Activated CD4-positive, alpha-beta T cell treated with anti-CD3 and anti-CD28 coated beads, Interleukin-2, amount 10 ng/mL, durations not matched to agents 7 days and 5 days (primary cell): Measurements from ENCODE around the gene GPC6. TPM values are rescaled to one million over a fixed set of nuclear protein-coding genes. Genes with fewer than 3 reads are reported as not detected.
"Not testable (repeated sequence)": the region's sequence is repeated elsewhere in the genome, so short reads cannot be mapped to it uniquely, and the experiment has no call there.

ENCODE experiments used
- CTCF ChIA-PET: fragments of 350-600 bp; sonication (Branson Sonifier 250); formaldehyde crosslinking; loops from one replicate; lab custom pipeline; 2021; ENCODE audit warnings: antibody characterized with exemption; lab: Charles Lee
- POLR2A ChIA-PET: fragments of 350-600 bp; sonication (Branson Sonifier 250); formaldehyde crosslinking; loops from one replicate; lab custom pipeline; 2021; ENCODE audit warnings: antibody characterized with exemption; lab: Charles Lee
- DNase-seq: peaks from one replicate; pipeline ENCODE4 v3.0.0-alpha.2; 2020
- H3K27ac Mint-ChIP-seq: one replicate; pipeline ENCODE4 v1.8.0; 2021; ENCODE audit warnings: mild to moderate bottlenecking, moderate library complexity, mixed read lengths
- H3K27me3 Mint-ChIP-seq: one replicate; pipeline ENCODE4 v1.8.0; 2021; ENCODE audit warnings: mixed read lengths
- H3K36me3 Mint-ChIP-seq: one replicate; pipeline ENCODE4 v1.8.0; 2021; ENCODE audit warnings: low read depth, mixed read lengths
- H3K4me1 Mint-ChIP-seq: one replicate; pipeline ENCODE4 v1.8.0; 2021; ENCODE audit warnings: mixed read lengths
- H3K4me3 Mint-ChIP-seq: one replicate; pipeline ENCODE4 v1.8.0; 2021; ENCODE audit warnings: mild to moderate bottlenecking, moderate library complexity, mixed read lengths
- H3K9me3 Mint-ChIP-seq: one replicate; pipeline ENCODE4 v1.8.0; 2021; ENCODE audit warnings: mixed read lengths
- total RNA-seq, 2 experiments: library from RNA; stranded (reverse); gene quantifications; one replicate each; pipeline ENCODE4 v1.2.3, GENCODE V29; 2021

Gene GPC6
- total RNA-seq, 2 experiments from 2014 or later, result not detected

- no peak for DNase-seq
- Mint-ChIP-seq H3K4me1 (peaks cover 66% of the 10 kb centered on the region), H3K36me3 (peaks cover 22% of the 10 kb centered on the region), H3K4me3 (no peak overlapping the region), H3K27ac (no peak overlapping the region), H3K27me3 (peaks cover 26% of the 10 kb centered on the region), H3K9me3 (peaks cover 20% of the 10 kb centered on the region)
- POLR2A ChIA-PET, result no interaction called here
- CTCF ChIA-PET, result interaction anchor here (0.8 to 1.1 kb wide), 2 partner anchors 9 to 15 kb away, joined by 3 read pairs; no protein-coding TSS in a partner anchor
Measured at GRCh38 chr13:94329277-94329676, 1102.7 kb downstream of the GPC6 start.

DNA sequence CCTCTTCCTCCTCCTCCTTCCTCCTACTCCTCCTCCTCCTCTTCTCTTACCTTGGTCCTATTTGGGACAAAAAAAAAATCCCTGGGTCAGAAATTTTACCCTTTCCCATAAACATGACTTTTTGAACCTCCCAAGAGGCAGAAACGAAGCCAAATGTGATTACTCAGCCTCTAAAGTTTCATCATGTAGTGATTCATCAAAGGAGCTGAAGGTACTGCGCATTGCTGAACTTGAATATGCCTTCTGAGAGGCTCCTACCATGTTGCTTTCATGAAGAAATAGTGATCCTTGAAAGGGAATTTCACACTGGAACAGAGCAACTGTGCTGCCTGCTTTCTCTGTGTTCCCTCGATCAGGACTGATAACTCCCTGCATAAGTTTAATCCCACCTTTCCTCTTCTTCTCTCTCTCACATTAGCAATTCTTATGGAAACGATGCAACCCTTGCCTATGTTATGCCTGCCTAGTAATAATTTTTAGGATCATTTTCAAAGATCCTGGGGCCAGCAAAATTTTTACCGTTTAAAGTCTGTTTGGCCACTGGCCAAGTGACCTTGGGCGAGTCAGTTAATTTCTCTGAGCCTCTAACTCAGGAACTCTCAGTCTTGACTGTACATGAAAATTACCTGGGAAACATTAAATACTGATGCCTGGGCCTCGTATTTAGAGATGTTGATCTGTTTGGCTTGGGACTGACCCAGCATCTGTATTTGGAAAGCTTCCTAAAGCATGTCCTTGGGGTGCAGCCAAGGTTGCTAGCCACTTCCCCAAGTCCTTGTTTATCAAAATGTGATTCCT is 1103.3 kb downstream of the GPC6 start:
- Mint-ChIP-seq H3K27ac (peak overlapping the region; percentile 50), H3K4me1 (peaks cover 59% of the 10 kb centered on the region), H3K27me3 (peaks cover 29% of the 10 kb centered on the region), H3K9me3 (peaks cover 16% of the 10 kb centered on the region), H3K36me3 (peaks cover 18% of the 10 kb centered on the region), H3K4me3 (no peak overlapping the region)
- POLR2A ChIA-PET, result no interaction called here
- CTCF ChIA-PET, result interaction anchor here (1.5 to 1.6 kb wide), 2 partner anchors 11 to 15 kb away, joined by 3 to 4 read pairs; no protein-coding TSS in a partner anchor
- DNase-seq, result no peak

DNA sequence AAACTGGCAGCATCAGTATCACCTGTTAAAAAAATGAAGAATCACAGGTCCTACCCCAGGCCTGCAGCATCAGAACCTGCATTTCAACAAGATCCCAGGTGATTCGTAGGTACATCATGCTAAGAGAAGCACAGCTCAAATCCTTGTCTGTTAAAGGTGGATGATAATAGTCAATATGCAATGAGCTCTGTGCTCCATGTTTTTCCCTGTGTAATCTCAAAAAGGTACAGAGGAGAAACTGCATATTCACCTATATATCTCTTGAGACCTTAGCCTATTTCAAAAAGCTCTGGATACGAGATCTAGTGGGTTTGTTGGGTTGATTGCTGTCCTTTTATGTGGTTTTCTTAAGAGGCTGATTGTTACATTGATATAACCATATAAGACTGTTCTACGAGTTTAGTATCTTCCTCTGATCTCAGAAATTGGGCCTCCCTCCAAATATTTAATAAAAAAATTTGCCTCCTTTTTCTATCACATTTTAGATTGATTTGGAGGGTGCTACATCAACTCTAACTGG is 1104.0 kb downstream of the GPC6 start:
- ChIA-PET CTCF (interaction anchor here (1.5 to 1.6 kb wide), 2 partner anchors 11 to 16 kb away, joined by 3 to 4 read pairs; no protein-coding TSS in a partner anchor), POLR2A (no interaction called here)
- H3K27me3 Mint-ChIP-seq, result peaks cover 30% of the 10 kb centered on the region
- H3K9me3 Mint-ChIP-seq, result peaks cover 14% of the 10 kb centered on the region
- no peak overlapping the region for H3K27ac Mint-ChIP-seq
- H3K4me3 Mint-ChIP-seq, result no peak overlapping the region
- H3K36me3 Mint-ChIP-seq, result peaks cover 14% of the 10 kb centered on the region
- H3K4me1 Mint-ChIP-seq, result peaks cover 56% of the 10 kb centered on the region
- DNase-seq, result no peak

DNA sequence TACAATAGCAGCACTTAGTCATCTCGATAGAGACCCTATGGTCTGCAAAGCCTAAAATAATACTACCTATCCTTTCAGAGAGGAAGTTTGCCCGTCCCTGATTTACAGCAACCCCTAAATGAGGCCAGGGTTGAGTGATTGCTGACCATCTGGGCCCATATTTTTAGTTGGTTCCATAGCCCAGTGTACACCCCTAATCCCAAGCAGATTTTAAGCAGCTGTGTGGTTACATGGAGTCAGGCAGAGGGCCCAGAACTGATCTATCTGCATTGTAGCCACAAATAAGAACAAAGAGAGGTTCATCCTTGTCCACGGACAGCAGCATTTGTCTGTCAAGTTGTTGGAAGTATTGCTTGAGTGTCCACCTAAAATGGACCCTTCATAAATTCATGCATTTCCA is 1104.7 kb downstream of the GPC6 start:
- H3K9me3 Mint-ChIP-seq, result peaks cover 11% of the 10 kb centered on the region
- H3K27me3 Mint-ChIP-seq, result peaks cover 33% of the 10 kb centered on the region
- peaks cover 50% of the 10 kb centered on the region for H3K4me1 Mint-ChIP-seq
- POLR2A ChIA-PET, result no interaction called here
- CTCF ChIA-PET, result interaction anchor here (1.5 to 1.6 kb wide), 2 partner anchors 10 to 17 kb away, joined by 3 to 4 read pairs; no protein-coding TSS in a partner anchor
- DNase-seq, result no peak
- H3K27ac Mint-ChIP-seq, result no peak overlapping the region
- H3K36me3 Mint-ChIP-seq, result peaks cover 11% of the 10 kb centered on the region
- H3K4me3 Mint-ChIP-seq, result no peak overlapping the region

- Mint-ChIP-seq H3K36me3 (peaks cover 1% of the 10 kb centered on the region), H3K27ac (no peak overlapping the region), H3K9me3 (peaks cover 4% of the 10 kb centered on the region), H3K4me1 (peaks cover 38% of the 10 kb centered on the region), H3K4me3 (no peak overlapping the region), H3K27me3 (peaks cover 35% of the 10 kb centered on the region)
- ChIA-PET CTCF (interaction anchor here (1.6 kb wide), 1 partner anchor 11 kb away, joined by 4 read pairs; no protein-coding TSS in a partner anchor), POLR2A (no interaction called here)
- DNase-seq, result no peak
Measured at GRCh38 chr13:94332359-94333096, 1105.9 kb downstream of the GPC6 start.

- Mint-ChIP-seq H3K4me1 (peaks cover 30% of the 10 kb centered on the region), H3K36me3 (peaks cover 1% of the 10 kb centered on the region), H3K4me3 (no peak overlapping the region), H3K9me3 (peaks cover 4% of the 10 kb centered on the region), H3K27ac (no peak overlapping the region), H3K27me3 (peaks cover 35% of the 10 kb centered on the region)
- DNase-seq, result no peak
- ChIA-PET CTCF (interaction anchor here (1.6 kb wide), 1 partner anchor 10 kb away, joined by 4 read pairs; no protein-coding TSS in a partner anchor), POLR2A (no interaction called here)
Measured at GRCh38 chr13:94333131-94333820, 1106.7 kb downstream of the GPC6 start.

- ChIA-PET CTCF (interaction anchor here (0.8 kb wide), 1 partner anchor 21 kb away, joined by 4 read pairs; no protein-coding TSS in a partner anchor), POLR2A (no interaction called here)
- peaks cover 2% of the 10 kb centered on the region for H3K9me3 Mint-ChIP-seq
- peaks cover 4% of the 10 kb centered on the region for H3K4me1 Mint-ChIP-seq
- no peak overlapping the region for H3K27ac Mint-ChIP-seq
- no peak overlapping the region for H3K4me3 Mint-ChIP-seq
- DNase-seq, result no peak
- H3K27me3 Mint-ChIP-seq, result peaks cover 28% of the 10 kb centered on the region
- no peaks in the 10 kb centered on the region for H3K36me3 Mint-ChIP-seq
Measured at GRCh38 chr13:94335761-94336526, 1109.3 kb downstream of the GPC6 start.

- POLR2A ChIA-PET, result interaction anchor here (0.7 kb wide), 1 partner anchor 265 kb away, joined by 4 read pairs; no protein-coding TSS in a partner anchor
- H3K27ac Mint-ChIP-seq, result no peak overlapping the region
- no peaks in the 10 kb centered on the region for H3K4me1 Mint-ChIP-seq
- H3K4me3 Mint-ChIP-seq, result no peak overlapping the region
- no peaks in the 10 kb centered on the region for H3K9me3 Mint-ChIP-seq
- DNase-seq, result no peak
- H3K27me3 Mint-ChIP-seq, result peaks cover 13% of the 10 kb centered on the region
- H3K36me3 Mint-ChIP-seq, result no peaks in the 10 kb centered on the region
- CTCF ChIA-PET, result interaction anchor here (0.7 kb wide), 1 partner anchor 10 kb away, joined by 3 read pairs; no protein-coding TSS in a partner anchor
Measured at GRCh38 chr13:94339116-94339687, 1112.6 kb downstream of the GPC6 start.

GRCh38 chr13:94342436-94343242 is 1116.0 kb downstream of the GPC6 start:
- peaks cover 9% of the 10 kb centered on the region for H3K4me1 Mint-ChIP-seq
- no peaks in the 10 kb centered on the region for H3K36me3 Mint-ChIP-seq
- peaks cover 3% of the 10 kb centered on the region for H3K27me3 Mint-ChIP-seq
- no peaks in the 10 kb centered on the region for H3K9me3 Mint-ChIP-seq
- CTCF ChIA-PET, result interaction anchor here (1.3 kb wide), 1 partner anchor 9 kb away, joined by 4 read pairs; no protein-coding TSS in a partner anchor
- H3K4me3 Mint-ChIP-seq, result no peak overlapping the region
- peak overlapping the region; percentile 55 for H3K27ac Mint-ChIP-seq
- no peak for DNase-seq
- POLR2A ChIA-PET, result no interaction called here

DNA sequence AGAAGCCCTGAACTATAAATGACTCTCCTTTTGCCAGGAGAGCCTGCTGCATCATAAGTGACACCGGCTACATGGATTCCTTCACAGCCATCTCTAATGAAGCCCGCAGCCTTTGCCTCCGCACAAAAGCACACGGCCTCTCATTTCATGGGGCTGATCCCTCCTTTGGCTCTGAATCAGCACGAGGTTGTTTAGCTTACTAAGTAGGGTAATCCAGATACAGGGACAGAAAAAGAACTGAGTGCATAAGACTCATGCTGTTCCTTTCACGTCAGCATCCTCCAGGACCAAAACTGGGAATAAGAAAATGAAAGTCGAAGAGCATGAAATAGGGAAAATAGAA is 1116.6 kb downstream of the GPC6 start:
- ChIA-PET CTCF (interaction anchor here (1.3 kb wide), 1 partner anchor 10 kb away, joined by 4 read pairs; no protein-coding TSS in a partner anchor), POLR2A (no interaction called here)
- DNase-seq, result no peak
- Mint-ChIP-seq H3K9me3 (no peaks in the 10 kb centered on the region), H3K27ac (no peak overlapping the region), H3K4me1 (peaks cover 9% of the 10 kb centered on the region), H3K36me3 (no peaks in the 10 kb centered on the region), H3K4me3 (no peak overlapping the region), H3K27me3 (peaks cover 3% of the 10 kb centered on the region)

- H3K4me1 Mint-ChIP-seq, H3K9me3 Mint-ChIP-seq, DNase-seq, H3K4me3 Mint-ChIP-seq, H3K27me3 Mint-ChIP-seq, H3K36me3 Mint-ChIP-seq, POLR2A ChIA-PET, H3K27ac Mint-ChIP-seq: not testable (repeated sequence)
- CTCF ChIA-PET, result interaction anchor here (1.3 kb wide), 1 partner anchor 10 kb away, joined by 4 read pairs; no protein-coding TSS in a partner anchor
Measured at GRCh38 chr13:94343687-94344086, 1117.1 kb downstream of the GPC6 start.
